Measurements from ENCODE around the gene CD63. TPM values are rescaled to one million over a fixed set of nuclear protein-coding genes. Genes with fewer than 3 reads are reported as not detected.

CD63 gene
- total and polyA plus RNA-seq, 9 of the 15 experiments (the other 6 are each of a cell fraction or from before 2014, with no cell fraction given): 313 to 735 (median 433) TPM

- peak; percentile 71 for TF ChIP-seq SMAD4 (CRISPR knock-in tag; conservative IDR thresholded peaks at IDR 0.05)
- TF ChIP-seq SMAD2 (IDR thresholded peaks at IDR 0.05; ENCODE audit: low read depth, low read length): no peak
- no peak for TF ChIP-seq E2F4 (CRISPR knock-in tag; IDR thresholded peaks at IDR 0.05; ENCODE audit: low read depth)
- TF ChIP-seq ELF2 (CRISPR knock-in tag; IDR thresholded peaks at IDR 0.05): no peak
- no peak for TF ChIP-seq ZNF592 (IDR thresholded peaks at IDR 0.05)
- TF ChIP-seq ZNF785 (CRISPR knock-in tag; IDR thresholded peaks at IDR 0.05): no peak
- no peak for TF ChIP-seq ZKSCAN8 (CRISPR knock-in tag; IDR thresholded peaks at IDR 0.05)
- no peak for TF ChIP-seq CGGBP1 (CRISPR knock-in tag; IDR thresholded peaks at IDR 0.05)
- TF ChIP-seq LEF1 (IDR thresholded peaks at IDR 0.05): 0 out of 2 replicates have a peak, but pooled peaks have one; percentile 34
- TF ChIP-seq KLF6 (CRISPR knock-in tag; IDR thresholded peaks at IDR 0.05; ENCODE audit: borderline replicate concordance): no peak
- TF ChIP-seq HINFP (tag; conservative IDR thresholded peaks at IDR 0.05; ENCODE audit: low read depth): no peak
- peak; percentile 9; the same call in 1 of the 2 replicates for TF ChIP-seq NBN (IDR thresholded peaks at IDR 0.05; ENCODE audit: low read depth)
- no peak for TF ChIP-seq ZBTB34 (CRISPR knock-in tag; IDR thresholded peaks at IDR 0.05)
- peak; percentile 83; the same call in 1 of the 2 replicates for TF ChIP-seq HDGF (IDR thresholded peaks at IDR 0.05)
- peak in 1 of 2 experiments; percentile 77; a peak in 1 of 4 replicates for TF ChIP-seq HDAC1 (IDR thresholded peaks at IDR 0.05)
- TF ChIP-seq TAF7 (tag; IDR thresholded peaks at IDR 0.05): peak; percentile 32; the same call in 1 of the 2 replicates
- no peak for TF ChIP-seq HDAC3 (IDR thresholded peaks at IDR 0.05; ENCODE audit: borderline replicate concordance, partially characterized antibody)
- no peak for TF ChIP-seq TCF7L2 (IDR thresholded peaks at IDR 0.05; ENCODE audit: low read depth, low read length)
- no peak for TF ChIP-seq ZNF449 (CRISPR knock-in tag; IDR thresholded peaks at IDR 0.05)
These were observed 1.1 kb downstream of the CD63 start (continued) for GRCh38 chr12:55727643-55728185.

All from K562 (cell line).